Mesodermal cell (in vitro differentiated cells): Measurements from ENCODE around the gene MAPK8IP1.

ENCODE experiments used
- H3K27ac ChIP-seq: 2 replicates; pipeline ENCODE4 v1.7.0; 2013; ENCODE audit warnings: mild to moderate bottlenecking, low read depth, low read length, moderate library complexity; ENCODE audit not compliant: severe bottlenecking
- H3K36me3 ChIP-seq: 2 replicates; pipeline ENCODE4 v1.7.1; 2013; ENCODE audit warnings: mild to moderate bottlenecking, low read length, moderate library complexity; ENCODE audit not compliant: control insufficient read depth, insufficient read depth
- H3K4me1 ChIP-seq: one replicate; pipeline ENCODE4 v1.7.1; 2013; ENCODE audit warnings: mild to moderate bottlenecking, low read length; ENCODE audit not compliant: insufficient read depth, control insufficient read depth, poor library complexity, severe bottlenecking
- H3K4me3 ChIP-seq: 2 replicates; pipeline ENCODE4 v1.7.0; 2013; ENCODE audit warnings: low read length, control low read depth, mild to moderate bottlenecking; ENCODE audit not compliant: insufficient read depth, poor library complexity, severe bottlenecking; ENCODE audit errors: extremely low read depth
- H3K9me3 ChIP-seq: 2 replicates; pipeline ENCODE4 v1.7.1; 2013; ENCODE audit warnings: mild to moderate bottlenecking, low read length, moderate library complexity; ENCODE audit not compliant: control insufficient read depth
- whole genome bisulfite sequencing, 2 experiments: methylation state at CpG; one replicate each; pipeline ENCODE4 v1.1.5; 2013; ENCODE audit warnings: missing lambda C conversion rate in 2 of 2; ENCODE audit not compliant: insufficient coverage in 2 of 2; 5-methylcytosine and 5-hydroxymethylcytosine counted together

The MAPK8IP1 gene

GRCh38 chr11:45933846-45934579 lies 48.6 kb downstream of the MAPK8IP1 start:
- H3K4me1 ChIP-seq: no peaks in the 10 kb centered on the region
- H3K27ac ChIP-seq: no peak overlapping the region
- no peak overlapping the region for H3K4me3 ChIP-seq
- H3K36me3 ChIP-seq: peaks cover 67% of the 10 kb centered on the region
- no peaks in the 10 kb centered on the region for H3K9me3 ChIP-seq
- 96 to 97% methylated on average over 17 to 18 of the region's 21 CpGs for WGBS, 2 experiments

- WGBS, 2 experiments: 91 to 93% methylated on average over 7 to 10 of the region's 12 CpGs
- Histone ChIP-seq H3K27ac (no peak overlapping the region), H3K36me3 (peaks cover 67% of the 10 kb centered on the region), H3K4me1 (no peaks in the 10 kb centered on the region), H3K9me3 (no peaks in the 10 kb centered on the region), H3K4me3 (no peak overlapping the region)
Observed at GRCh38 chr11:45934580-45935318, 49.3 kb downstream of the MAPK8IP1 start.

GRCh38 chr11:45935349-45936064 lies 50.1 kb downstream of the MAPK8IP1 start:
- H3K4me1 ChIP-seq: no peaks in the 10 kb centered on the region
- WGBS, 2 experiments: 96 to 97% methylated on average over 6 of the region's 8 CpGs
- no peak overlapping the region for H3K4me3 ChIP-seq
- no peaks in the 10 kb centered on the region for H3K9me3 ChIP-seq
- no peak overlapping the region for H3K27ac ChIP-seq
- peaks cover 62% of the 10 kb centered on the region for H3K36me3 ChIP-seq

GRCh38 chr11:45936511-45937054 lies 51.1 kb downstream of the MAPK8IP1 start:
- H3K4me3 ChIP-seq: no peak overlapping the region
- H3K9me3 ChIP-seq: no peaks in the 10 kb centered on the region
- WGBS, 2 experiments: 83 to 86% methylated on average over 2 to 3 of the region's 4 CpGs
- H3K4me1 ChIP-seq: no peaks in the 10 kb centered on the region
- no peak overlapping the region for H3K27ac ChIP-seq
- peaks cover 62% of the 10 kb centered on the region for H3K36me3 ChIP-seq

- H3K27ac ChIP-seq: no peak overlapping the region
- peaks cover 65% of the 10 kb centered on the region for H3K36me3 ChIP-seq
- 71 to 85% methylated on average over 7 to 8 of the region's 10 CpGs for WGBS, 2 experiments
- H3K4me3 ChIP-seq: no peak overlapping the region
- H3K9me3 ChIP-seq: no peaks in the 10 kb centered on the region
- H3K4me1 ChIP-seq: no peaks in the 10 kb centered on the region
Observed at GRCh38 chr11:45937916-45938315, 52.5 kb downstream of the MAPK8IP1 start.

- no peak overlapping the region for H3K27ac ChIP-seq
- no peaks in the 10 kb centered on the region for H3K4me1 ChIP-seq
- H3K36me3 ChIP-seq: peaks cover 57% of the 10 kb centered on the region
- WGBS, 2 experiments: no CpG with 5 or more reads among the region's 2 CpGs
- no peak overlapping the region for H3K4me3 ChIP-seq
- no peaks in the 10 kb centered on the region for H3K9me3 ChIP-seq
Observed at GRCh38 chr11:45939836-45940235, 54.4 kb downstream of the MAPK8IP1 start.

GRCh38 chr11:45941285-45941684 lies 55.8 kb downstream of the MAPK8IP1 start:
- H3K27ac ChIP-seq: no peak overlapping the region
- H3K9me3 ChIP-seq: no peaks in the 10 kb centered on the region
- H3K4me3 ChIP-seq: no peak overlapping the region
- peaks cover 57% of the 10 kb centered on the region for H3K36me3 ChIP-seq
- no peaks in the 10 kb centered on the region for H3K4me1 ChIP-seq
- 93 to 100% methylated on average over 1 to 3 of the region's 4 CpGs for WGBS, 2 experiments

GRCh38 chr11:45942381-45942780 lies 56.9 kb downstream of the MAPK8IP1 start:
- Histone ChIP-seq H3K36me3 (peaks cover 54% of the 10 kb centered on the region), H3K4me3 (no peak overlapping the region), H3K4me1 (no peaks in the 10 kb centered on the region), H3K9me3 (no peaks in the 10 kb centered on the region), H3K27ac (no peak overlapping the region)
- 94 to 100% methylated on average over 1 to 4 of the region's 4 CpGs for WGBS, 2 experiments

GRCh38 chr11:45945397-45945999 lies 60.0 kb downstream of the MAPK8IP1 start:
- no peak overlapping the region for H3K27ac ChIP-seq
- H3K36me3 ChIP-seq: peaks cover 77% of the 10 kb centered on the region
- no peak overlapping the region for H3K4me3 ChIP-seq
- H3K4me1 ChIP-seq: no peaks in the 10 kb centered on the region
- no peaks in the 10 kb centered on the region for H3K9me3 ChIP-seq
- 93 to 97% methylated on average over 2 to 3 of the region's 3 CpGs for WGBS, 2 experiments

- H3K4me3 ChIP-seq: no peak overlapping the region
- H3K4me1 ChIP-seq: no peaks in the 10 kb centered on the region
- peaks cover 85% of the 10 kb centered on the region for H3K36me3 ChIP-seq
- WGBS, 2 experiments: no CpG with 5 or more reads among the region's 1 CpG
- no peak overlapping the region for H3K27ac ChIP-seq
- no peaks in the 10 kb centered on the region for H3K9me3 ChIP-seq
Observed at GRCh38 chr11:45947885-45948284, 62.4 kb downstream of the MAPK8IP1 start.
